ENCODE data around the gene C9orf50.
"Not testable (repeated sequence)": the region's sequence is repeated elsewhere in the genome, so short reads cannot be mapped to it uniquely, and the experiment has no call there.

Gene C9orf50

GRCh38 chr9:129620669-129621295, at the start of gene C9orf50:
C9orf50 (minus strand) TSS chr9:129621101; CDS start chr9:129620574, 527 bp downstream.
- no peak for DNase-seq (ENCODE audit: low spot score)

- DNase-seq (ENCODE audit: low spot score) = no peak
These were observed 49.0 kb upstream of the C9orf50 start for GRCh38 chr9:129669946-129670345.

GRCh38 chr9:129669141-129669718, 48.3 kb upstream of the C9orf50 start:
- no peak for DNase-seq (ENCODE audit: low spot score)

- DNase-seq (ENCODE audit: low spot score) = no peak
These were observed 46.9 kb upstream of the C9orf50 start for GRCh38 chr9:129667850-129668249.

- DNase-seq (ENCODE audit: low spot score) = no peak
These were observed 46.5 kb upstream of the C9orf50 start for GRCh38 chr9:129667378-129667777.

GRCh38 chr9:129666575-129666974, 45.7 kb upstream of the C9orf50 start:
- no peak for DNase-seq (ENCODE audit: low spot score)

- DNase-seq (ENCODE audit: low spot score) = no peak
These were observed 45.1 kb upstream of the C9orf50 start for GRCh38 chr9:129665814-129666520.

GRCh38 chr9:129665389-129665775, 44.5 kb upstream of the C9orf50 start, which contains the start of gene PRRX2:
PRRX2 (plus strand) TSS chr9:129665647; CDS start chr9:129665868, 221 bp downstream.
- DNase-seq (ENCODE audit: low spot score) = no peak

GRCh38 chr9:129664746-129665388, 44.0 kb upstream of the C9orf50 start:
- no peak for DNase-seq (ENCODE audit: low spot score)

GRCh38 chr9:129662239-129662638, 41.3 kb upstream of the C9orf50 start:
- not testable (repeated sequence) for DNase-seq (ENCODE audit: low spot score)

- DNase-seq (ENCODE audit: low spot score) = no peak
These were observed 40.1 kb upstream of the C9orf50 start for GRCh38 chr9:129661029-129661428.

- no peak for DNase-seq (ENCODE audit: low spot score)
These were observed 36.0 kb upstream of the C9orf50 start for GRCh38 chr9:129656795-129657390.

GRCh38 chr9:129655696-129656095, 34.8 kb upstream of the C9orf50 start:
- DNase-seq (ENCODE audit: low spot score) = no peak

GRCh38 chr9:129655154-129655553, 34.3 kb upstream of the C9orf50 start:
- no peak for DNase-seq (ENCODE audit: low spot score)

- no peak for DNase-seq (ENCODE audit: low spot score)
These were observed 33.7 kb upstream of the C9orf50 start for GRCh38 chr9:129654554-129655040.

GRCh38 chr9:129653823-129654553, 33.1 kb upstream of the C9orf50 start:
- DNase-seq (ENCODE audit: low spot score) = no peak

- no peak for DNase-seq (ENCODE audit: low spot score)
These were observed 29.9 kb upstream of the C9orf50 start for GRCh38 chr9:129650680-129651235.

- no peak for DNase-seq (ENCODE audit: low spot score)
These were observed 29.1 kb upstream of the C9orf50 start for GRCh38 chr9:129649726-129650679.

GRCh38 chr9:129648764-129649115, 27.8 kb upstream of the C9orf50 start:
- DNase-seq (ENCODE audit: low spot score) = no peak
